NB4 (cell line): ENCODE data around the gene PTCD1.
A peak's percentile ranks its signal among the peaks of the same experiment; 100 is the strongest.

Source experiments
- DNase-seq: peaks from one replicate; pipeline ENCODE4 v3.0.0; 2010; ENCODE audit warnings: low read depth
- H3K4me3 ChIP-seq: one replicate; pipeline ENCODE4 v1.5.1; 2011; ENCODE audit warnings: mild to moderate bottlenecking, low read depth, low read length, moderate library complexity
- CTCF ChIP-seq: IDR thresholded peaks from one replicate; pipeline ENCODE4 v1.5.1; 2012; ENCODE audit warnings: low read depth, low read length
- MAX ChIP-seq: IDR thresholded peaks from 2 replicates; pipeline ENCODE4 v1.6.1; 2011; ENCODE audit warnings: low read depth, low read length
- MYC ChIP-seq: IDR thresholded peaks from 2 replicates; pipeline ENCODE4 v1.6.1; 2011; ENCODE audit warnings: low read depth, low read length
- POLR2A ChIP-seq: IDR thresholded peaks from 2 replicates; pipeline ENCODE4 v1.6.1; 2011; ENCODE audit warnings: mild to moderate bottlenecking; ENCODE audit not compliant: insufficient read length; ENCODE audit errors: extremely low read depth

PTCD1 gene

GRCh38 chr7:99374111-99375064 lies 64.2 kb downstream of the PTCD1 start, which contains the start of gene ARPC1B:
TSS of gene ARPC1B (plus strand) at chr7:99374730. CDS start at chr7:99385715, 10,985 bp downstream.
- TF ChIP-seq CTCF = no peak
- TF ChIP-seq MYC = peak; percentile 57
- peak; percentile 31; the same call in 1 of the 2 replicates for TF ChIP-seq MAX
- H3K4me3 ChIP-seq = peak within 1 kb of the TSS; percentile 63
- peak; percentile 94 for DNase-seq

GRCh38 chr7:99373091-99374066 lies 65.2 kb downstream of the PTCD1 start:
- DNase-seq = no peak
- TF ChIP-seq POLR2A (no peak), MYC (no peak), MAX (no peak), CTCF (no peak)
- H3K4me3 ChIP-seq = peak overlapping the region; percentile 55

GRCh38 chr7:99372275-99373090 lies 66.1 kb downstream of the PTCD1 start:
- no peak overlapping the region for H3K4me3 ChIP-seq
- TF ChIP-seq MAX (no peak), MYC (no peak), CTCF (no peak), POLR2A (no peak)
- DNase-seq = no peak

- H3K4me3 ChIP-seq = no peak overlapping the region
- no peak for DNase-seq
- no peak for TF ChIP-seq MYC
- TF ChIP-seq MAX = no peak
- no peak for TF ChIP-seq CTCF
- no peak for TF ChIP-seq POLR2A
These were observed 67.2 kb downstream of the PTCD1 start for GRCh38 chr7:99371376-99371920.
